ENCODE data around the gene SNRPE.

DNA sequence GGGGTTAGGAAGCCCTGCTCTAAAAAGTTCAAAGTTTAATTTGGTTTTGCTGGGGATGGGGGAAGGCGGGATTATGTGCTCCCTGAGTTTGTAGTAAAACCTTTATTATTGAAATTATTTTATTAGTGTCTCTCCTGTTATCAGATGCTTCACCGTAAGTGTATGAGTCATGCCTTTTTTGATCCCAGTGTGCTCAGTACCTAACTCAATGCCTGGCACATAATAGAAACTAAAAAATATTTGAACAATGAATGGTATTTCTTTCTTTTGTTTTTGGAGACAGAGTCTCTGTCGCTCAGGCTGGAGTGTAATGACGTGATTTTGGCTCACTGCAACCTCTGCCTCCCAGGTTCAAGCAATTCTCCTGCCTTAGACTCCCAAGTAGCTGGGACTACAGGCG, 6.4 kb downstream of the SNRPE start:
- TF ChIP-seq, protein P1, sequence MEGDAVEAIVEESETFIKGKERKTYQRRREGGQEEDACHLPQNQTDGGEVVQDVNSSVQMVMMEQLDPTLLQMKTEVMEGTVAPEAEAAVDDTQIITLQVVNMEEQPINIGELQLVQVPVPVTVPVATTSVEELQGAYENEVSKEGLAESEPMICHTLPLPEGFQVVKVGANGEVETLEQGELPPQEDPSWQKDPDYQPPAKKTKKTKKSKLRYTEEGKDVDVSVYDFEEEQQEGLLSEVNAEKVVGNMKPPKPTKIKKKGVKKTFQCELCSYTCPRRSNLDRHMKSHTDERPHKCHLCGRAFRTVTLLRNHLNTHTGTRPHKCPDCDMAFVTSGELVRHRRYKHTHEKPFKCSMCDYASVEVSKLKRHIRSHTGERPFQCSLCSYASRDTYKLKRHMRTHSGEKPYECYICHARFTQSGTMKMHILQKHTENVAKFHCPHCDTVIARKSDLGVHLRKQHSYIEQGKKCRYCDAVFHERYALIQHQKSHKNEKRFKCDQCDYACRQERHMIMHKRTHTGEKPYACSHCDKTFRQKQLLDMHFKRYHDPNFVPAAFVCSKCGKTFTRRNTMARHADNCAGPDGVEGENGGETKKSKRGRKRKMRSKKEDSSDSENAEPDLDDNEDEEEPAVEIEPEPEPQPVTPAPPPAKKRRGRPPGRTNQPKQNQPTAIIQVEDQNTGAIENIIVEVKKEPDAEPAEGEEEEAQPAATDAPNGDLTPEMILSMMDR (IDR thresholded peaks at IDR 0.05; ENCODE audit: insufficient read depth, low read length): no peak
- TF ChIP-seq, protein P2, sequence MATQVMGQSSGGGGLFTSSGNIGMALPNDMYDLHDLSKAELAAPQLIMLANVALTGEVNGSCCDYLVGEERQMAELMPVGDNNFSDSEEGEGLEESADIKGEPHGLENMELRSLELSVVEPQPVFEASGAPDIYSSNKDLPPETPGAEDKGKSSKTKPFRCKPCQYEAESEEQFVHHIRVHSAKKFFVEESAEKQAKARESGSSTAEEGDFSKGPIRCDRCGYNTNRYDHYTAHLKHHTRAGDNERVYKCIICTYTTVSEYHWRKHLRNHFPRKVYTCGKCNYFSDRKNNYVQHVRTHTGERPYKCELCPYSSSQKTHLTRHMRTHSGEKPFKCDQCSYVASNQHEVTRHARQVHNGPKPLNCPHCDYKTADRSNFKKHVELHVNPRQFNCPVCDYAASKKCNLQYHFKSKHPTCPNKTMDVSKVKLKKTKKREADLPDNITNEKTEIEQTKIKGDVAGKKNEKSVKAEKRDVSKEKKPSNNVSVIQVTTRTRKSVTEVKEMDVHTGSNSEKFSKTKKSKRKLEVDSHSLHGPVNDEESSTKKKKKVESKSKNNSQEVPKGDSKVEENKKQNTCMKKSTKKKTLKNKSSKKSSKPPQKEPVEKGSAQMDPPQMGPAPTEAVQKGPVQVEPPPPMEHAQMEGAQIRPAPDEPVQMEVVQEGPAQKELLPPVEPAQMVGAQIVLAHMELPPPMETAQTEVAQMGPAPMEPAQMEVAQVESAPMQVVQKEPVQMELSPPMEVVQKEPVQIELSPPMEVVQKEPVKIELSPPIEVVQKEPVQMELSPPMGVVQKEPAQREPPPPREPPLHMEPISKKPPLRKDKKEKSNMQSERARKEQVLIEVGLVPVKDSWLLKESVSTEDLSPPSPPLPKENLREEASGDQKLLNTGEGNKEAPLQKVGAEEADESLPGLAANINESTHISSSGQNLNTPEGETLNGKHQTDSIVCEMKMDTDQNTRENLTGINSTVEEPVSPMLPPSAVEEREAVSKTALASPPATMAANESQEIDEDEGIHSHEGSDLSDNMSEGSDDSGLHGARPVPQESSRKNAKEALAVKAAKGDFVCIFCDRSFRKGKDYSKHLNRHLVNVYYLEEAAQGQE (IDR thresholded peaks at IDR 0.05; ENCODE audit: insufficient replicate concordance, low read depth): no peak
